K562 (cell line): Measurements from ENCODE around the gene GLIS1. TPM values are rescaled to one million over a fixed set of nuclear protein-coding genes. Genes with fewer than 3 reads are reported as not detected.

ENCODE experiments used
- polyA plus RNA-seq, 8 experiments: library from polyadenylated mRNA; depleted of rRNA in 4 of 8; stranded (reverse) in 5 of 8; unstranded in 3 of 8; fragments of >200 nt; fragmentation: Nextera tagmentation in 2 of 8; fragmentation: Illumina TruSeq in 1 of 8; extraction: Ambion mirVana in 2 of 8; extraction: Trizol in 1 of 8; gene quantifications; 2 replicates each; pipeline versions ENCODE4 v1.2.1 to v1.2.3, GENCODE V29; 2011 to 2014; ENCODE audit warnings: inconsistent platforms in 1 of 8, missing spikeins in 1 of 8
- small RNA-seq: library from RNA; depleted of rRNA; stranded (forward); fragments of <200 nt; gene quantifications from one replicate; pipeline ENCODE3, GENCODE V24; 2014
- total RNA-seq, 7 experiments: library from RNA; depleted of rRNA in 6 of 7; stranded (reverse); fragments of >200 nt in 6 of 7; fragmentation: Illumina TruSeq in 2 of 7; extraction: Trizol in 2 of 7; gene quantifications; 2 replicates each; pipeline versions ENCODE4 v1.2.1 to v1.2.3, GENCODE V29; 2011 to 2021; ENCODE audit warnings: low replicate concordance in 1 of 7

GLIS1 gene
- total and polyA plus RNA-seq, 9 of the 15 experiments (the other 6 are each of a cell fraction or from before 2014, with no cell fraction given), result not detected

Small RNAs within 50 kb of the gene (small RNA-seq; reads per million reads assigned to genes)
- gene RF00418 (0.29 reads per million), gene RNU7-95P (not detected)

Other genes with a start within 250 kb of the GLIS1 start
- 45.8 and 47.0 TPM in 2 replicates for gene NDC1, start 99.1 kb upstream of the GLIS1 start, total RNA-seq (2014; rRNA removed)
- 80.0 and 86.4 TPM in 2 replicates for gene NDC1, start 99.1 kb upstream of the GLIS1 start, total RNA-seq (2014; rRNA removed; fragmentation: Illumina TruSeq; extraction: Trizol)
- 71.9 and 74.7 TPM in 2 replicates for gene NDC1, start 99.1 kb upstream of the GLIS1 start, total RNA-seq (2015; rRNA removed; fragmentation: Illumina TruSeq; extraction: Trizol)
- 64.5 and 74.2 TPM in 2 replicates for gene NDC1, start 99.1 kb upstream of the GLIS1 start, total RNA-seq (2021)
- gene NDC1, start 99.1 kb upstream of the GLIS1 start, polyA plus RNA-seq (2011; rRNA removed), result 90.9 and 102 TPM in 2 replicates
- gene NDC1, start 99.1 kb upstream of the GLIS1 start, polyA plus RNA-seq (2014; fragmentation: Illumina TruSeq; extraction: Trizol), result 58.9 and 66.4 TPM in 2 replicates
- 10 to 100 TPM; 26.9 to 46.8 TPM for gene NDC1, start 99.1 kb upstream of the GLIS1 start, polyA plus RNA-seq (2014; fragmentation: Nextera tagmentation; extraction: Ambion mirVana)
- 46.0 and 49.9 TPM in 2 replicates for gene NDC1, start 99.1 kb upstream of the GLIS1 start, polyA plus RNA-seq (2014; rRNA removed)
- gene YIPF1, start 150.6 kb upstream of the GLIS1 start, total RNA-seq (2014; rRNA removed), result 17.8 and 23.8 TPM in 2 replicates
- gene YIPF1, start 150.6 kb upstream of the GLIS1 start, total RNA-seq (2014; rRNA removed; fragmentation: Illumina TruSeq; extraction: Trizol), result 21.6 and 23.9 TPM in 2 replicates
- gene YIPF1, start 150.6 kb upstream of the GLIS1 start, total RNA-seq (2015; rRNA removed; fragmentation: Illumina TruSeq; extraction: Trizol), result 17.9 and 19.6 TPM in 2 replicates
- gene YIPF1, start 150.6 kb upstream of the GLIS1 start, total RNA-seq (2021), result 15.3 and 15.5 TPM in 2 replicates
- 35.6 and 37.5 TPM in 2 replicates for gene YIPF1, start 150.6 kb upstream of the GLIS1 start, polyA plus RNA-seq (2011; rRNA removed)
- gene YIPF1, start 150.6 kb upstream of the GLIS1 start, polyA plus RNA-seq (2014; fragmentation: Illumina TruSeq; extraction: Trizol), result 25.0 and 27.3 TPM in 2 replicates
- 10 to 100 TPM; 11.5 to 15.2 TPM for gene YIPF1, start 150.6 kb upstream of the GLIS1 start, polyA plus RNA-seq (2014; fragmentation: Nextera tagmentation; extraction: Ambion mirVana)
- gene YIPF1, start 150.6 kb upstream of the GLIS1 start, polyA plus RNA-seq (2014; rRNA removed), result 19.2 and 21.3 TPM in 2 replicates
- not detected in 2 replicates for gene DIO1, start 155.0 kb upstream of the GLIS1 start, total RNA-seq (2014; rRNA removed)
- not detected in 2 replicates for gene DIO1, start 155.0 kb upstream of the GLIS1 start, total RNA-seq (2014; rRNA removed; fragmentation: Illumina TruSeq; extraction: Trizol)
- not detected in 2 replicates for gene DIO1, start 155.0 kb upstream of the GLIS1 start, total RNA-seq (2015; rRNA removed; fragmentation: Illumina TruSeq; extraction: Trizol)
- not detected in 2 replicates for gene DIO1, start 155.0 kb upstream of the GLIS1 start, total RNA-seq (2021)
- gene DIO1, start 155.0 kb upstream of the GLIS1 start, polyA plus RNA-seq (2011; rRNA removed), result not detected in 2 replicates
- gene DIO1, start 155.0 kb upstream of the GLIS1 start, polyA plus RNA-seq (2014; fragmentation: Illumina TruSeq; extraction: Trizol), result not detected in 2 replicates
- gene DIO1, start 155.0 kb upstream of the GLIS1 start, polyA plus RNA-seq (2014; fragmentation: Nextera tagmentation; extraction: Ambion mirVana), result not detected
- gene DIO1, start 155.0 kb upstream of the GLIS1 start, polyA plus RNA-seq (2014; rRNA removed), result not detected in 2 replicates
- gene IFT25, start 206.5 kb upstream of the GLIS1 start, total RNA-seq (2014; rRNA removed), result 167 and 181 TPM in 2 replicates
- 147 and 167 TPM in 2 replicates for gene IFT25, start 206.5 kb upstream of the GLIS1 start, total RNA-seq (2014; rRNA removed; fragmentation: Illumina TruSeq; extraction: Trizol)
- 189 and 209 TPM in 2 replicates for gene IFT25, start 206.5 kb upstream of the GLIS1 start, total RNA-seq (2015; rRNA removed; fragmentation: Illumina TruSeq; extraction: Trizol)
- 93.6 and 94.4 TPM in 2 replicates for gene IFT25, start 206.5 kb upstream of the GLIS1 start, total RNA-seq (2021)
- 110 and 150 TPM in 2 replicates for gene IFT25, start 206.5 kb upstream of the GLIS1 start, polyA plus RNA-seq (2011; rRNA removed)
- 153 and 157 TPM in 2 replicates for gene IFT25, start 206.5 kb upstream of the GLIS1 start, polyA plus RNA-seq (2014; fragmentation: Illumina TruSeq; extraction: Trizol)
- 100 to 1,000 TPM; 168 to 178 TPM for gene IFT25, start 206.5 kb upstream of the GLIS1 start, polyA plus RNA-seq (2014; fragmentation: Nextera tagmentation; extraction: Ambion mirVana)
- 202 and 206 TPM in 2 replicates for gene IFT25, start 206.5 kb upstream of the GLIS1 start, polyA plus RNA-seq (2014; rRNA removed)
- 26.0 and 26.2 TPM in 2 replicates for gene LRRC42, start 207.2 kb upstream of the GLIS1 start, total RNA-seq (2014; rRNA removed)
- 39.0 and 45.4 TPM in 2 replicates for gene LRRC42, start 207.2 kb upstream of the GLIS1 start, total RNA-seq (2014; rRNA removed; fragmentation: Illumina TruSeq; extraction: Trizol)
- gene LRRC42, start 207.2 kb upstream of the GLIS1 start, total RNA-seq (2015; rRNA removed; fragmentation: Illumina TruSeq; extraction: Trizol), result 35.0 and 35.5 TPM in 2 replicates
- 40.1 and 42.7 TPM in 2 replicates for gene LRRC42, start 207.2 kb upstream of the GLIS1 start, total RNA-seq (2021)
- 51.9 and 64.1 TPM in 2 replicates for gene LRRC42, start 207.2 kb upstream of the GLIS1 start, polyA plus RNA-seq (2011; rRNA removed)
- 42.0 and 42.9 TPM in 2 replicates for gene LRRC42, start 207.2 kb upstream of the GLIS1 start, polyA plus RNA-seq (2014; fragmentation: Illumina TruSeq; extraction: Trizol)
- gene LRRC42, start 207.2 kb upstream of the GLIS1 start, polyA plus RNA-seq (2014; fragmentation: Nextera tagmentation; extraction: Ambion mirVana), result 10 to 100 TPM; 17.3 to 19.1 TPM
- gene LRRC42, start 207.2 kb upstream of the GLIS1 start, polyA plus RNA-seq (2014; rRNA removed), result 33.6 and 35.2 TPM in 2 replicates